K562 (cell line): Measurements from ENCODE around the gene POU2AF2. TPM values are rescaled to one million over a fixed set of nuclear protein-coding genes. Genes with fewer than 3 reads are reported as not detected.

Experiments used
- ATAC-seq: fragments of 200-7000 bp; cut with Tn5 transposase; 3 replicates; pipeline ENCODE4 v1.9.1; 2020; ENCODE audit warnings: moderate library complexity
- BruUV-seq: library from RNA; stranded (reverse); fragments of 400-500 nt; replicated peaks from 2 replicates; lab custom pipeline; 2021; lab: Mats Ljungman, UMichigan
- CTCF ChIA-PET: fragments of 300-600 bp; formaldehyde crosslinking; extraction: SDS; loops from one replicate; lab custom pipeline; 2021; ENCODE audit warnings: low intra/inter-chr PET ratio; lab: Yijun Ruan, JAX
- POLR2A ChIA-PET: fragments of 300-600, 350-650 bp; sonication (Branson Sonifier 250); formaldehyde crosslinking; extraction: SDS; loops from one replicate; lab custom pipeline; 2021; ENCODE audit warnings: antibody characterized with exemption, inconsistent platforms; lab: Yijun Ruan, JAX
- DNase-seq, 4 experiments: peaks; one replicate each; pipeline versions ENCODE4 v3.0.0 to v3.0.0-alpha.2; 2011 to 2018; ENCODE audit warnings: low spot score in 3 of 4, mixed read lengths in 3 of 4; ENCODE audit errors: extremely low read depth in 1 of 4
- FAIRE-seq: peaks from 2 replicates; lab custom pipeline; 2011; peaks lifted over from hg19 to GRCh38; lab: Jason Lieb, UNC
- H2AFZ ChIP-seq: 2 replicates; pipeline ENCODE4 v1.6.0; 2011; ENCODE audit warnings: low read depth, low read length, control low read depth, inconsistent platforms
- H3K27ac ChIP-seq: fragments of 200-600 bp; 3 replicates; pipeline ENCODE4 v1.8.0; 2011; ENCODE audit warnings: low read depth, mild to moderate bottlenecking, control low read depth, inconsistent platforms, low read length, moderate library complexity, mixed read lengths; ENCODE audit errors: extremely low read depth
- H3K27me3 ChIP-seq, 2 experiments: fragments of 300-600 bp in 1 of 2; 2 replicates in 1 of 2; 3 replicates in 1 of 2; pipeline versions ENCODE4 v1.6.0 to v1.8.0; 2011; ENCODE audit warnings: inconsistent platforms in 2 of 2, low read length in 2 of 2, mild to moderate bottlenecking in 1 of 2, mixed read lengths in 1 of 2, moderate library complexity in 1 of 2; ENCODE audit not compliant: control insufficient read depth in 2 of 2, insufficient read depth in 2 of 2
- H3K36me3 ChIP-seq: fragments of 300-600 bp; 3 replicates; pipeline ENCODE4 v1.8.0; 2011; ENCODE audit warnings: mild to moderate bottlenecking, low read length, inconsistent platforms; ENCODE audit not compliant: control insufficient read depth, insufficient read depth
- H3K4me1 ChIP-seq, 2 experiments: fragments of 200-600 bp in 1 of 2; replicated peaks in 1 of 2; 2 replicates in 1 of 2; 3 replicates in 1 of 2; pipeline versions ENCODE4 v1.5.1 to v1.8.0; 2011; ENCODE audit warnings: inconsistent platforms in 2 of 2, low read length in 2 of 2, mild to moderate bottlenecking in 1 of 2, mixed read lengths in 1 of 2, moderate library complexity in 1 of 2; ENCODE audit not compliant: control insufficient read depth in 2 of 2, insufficient read depth in 2 of 2
- H3K4me2 ChIP-seq: 2 replicates; pipeline ENCODE4 v1.6.1; 2011; ENCODE audit warnings: low read length, control low read depth, inconsistent platforms, mixed read lengths; ENCODE audit not compliant: insufficient read depth
- H3K4me3 ChIP-seq: fragments of 200-600 bp; sonication (generic), shearing (Covaris generic); 2 replicates; pipeline ENCODE4 v1.5.1; 2016; ENCODE audit warnings: control low read depth, inconsistent platforms
- H3K79me2 ChIP-seq: fragments of 200-600 bp; 3 replicates; pipeline ENCODE4 v1.8.0; 2011; ENCODE audit warnings: low read length, inconsistent platforms; ENCODE audit not compliant: control insufficient read depth, insufficient read depth
- H3K9ac ChIP-seq, 2 experiments: 2 replicates each; pipeline versions ENCODE4 v1.6.0 to v1.6.1; 2011; ENCODE audit warnings: low read depth in 2 of 2, low read length in 2 of 2, control low read depth in 1 of 2, inconsistent platforms in 1 of 2, mild to moderate bottlenecking in 1 of 2, mixed read lengths in 1 of 2; ENCODE audit not compliant: insufficient read depth in 1 of 2
- H3K9me1 ChIP-seq: one replicate; pipeline ENCODE4 v1.6.0; 2011; ENCODE audit warnings: inconsistent platforms, mild to moderate bottlenecking, low read length, moderate library complexity; ENCODE audit not compliant: control insufficient read depth, insufficient read depth
- H3K9me3 ChIP-seq: replicated peaks from 2 replicates; pipeline ENCODE4 v1.5.1; 2011; ENCODE audit warnings: low read depth, low read length, inconsistent platforms; ENCODE audit not compliant: control insufficient read depth, insufficient read depth
- H4K20me1 ChIP-seq: replicated peaks from 2 replicates; pipeline ENCODE4 v1.6.1; 2011; ENCODE audit warnings: low read length, inconsistent platforms, mixed read lengths; ENCODE audit not compliant: control insufficient read depth, insufficient read depth
- CBX5 ChIP-seq: IDR thresholded peaks from 2 replicates; pipeline ENCODE4 v1.6.1; 2014; ENCODE audit warnings: low read depth, borderline replicate concordance
- CREBBP ChIP-seq: IDR thresholded peaks from one replicate; pipeline ENCODE4 v1.6.1; 2012; ENCODE audit warnings: low read depth, mild to moderate bottlenecking, control low read depth, inconsistent platforms, low read length
- EWSR1 ChIP-seq: fragments of 450-650 bp; IDR thresholded peaks from 2 replicates; pipeline ENCODE4 v1.6.1; 2018; ENCODE audit warnings: borderline replicate concordance, mild to moderate bottlenecking, low read depth, moderate library complexity; ENCODE audit not compliant: partially characterized antibody
- HCFC1 ChIP-seq: IDR thresholded peaks from 2 replicates; pipeline ENCODE4 v1.6.1; 2012; ENCODE audit warnings: low read depth, low read length, improper control_type of control experiment
- KLF1 ChIP-seq: fragments of 450-650 bp; IDR thresholded peaks from 2 replicates; pipeline ENCODE4 v1.6.1; 2016; ENCODE audit warnings: missing genetic modification characterization, missing compliant biosample characterization
- MAFF ChIP-seq: IDR thresholded peaks from 2 replicates; pipeline ENCODE4 v1.6.1; 2012; ENCODE audit warnings: low read length, improper control_type of control experiment
- MCM3 ChIP-seq: fragments of 450-650 bp; IDR thresholded peaks from 2 replicates; pipeline ENCODE4 v1.6.1; 2016
- MTF1 ChIP-seq: fragments of 250-450 bp; sonication (Bioruptor Pico); IDR thresholded peaks from 2 replicates; pipeline ENCODE4 v1.9.0; 2021; ENCODE audit warnings: moderate library complexity, mild to moderate bottlenecking, inconsistent platforms, borderline replicate concordance
- NONO ChIP-seq, 2 experiments: fragments of 200-400 bp in 1 of 2; fragments of 450-650 bp in 1 of 2; formaldehyde crosslinking in 1 of 2; IDR thresholded peaks; 2 replicates each; pipeline ENCODE4 v1.6.1; 2017; ENCODE audit warnings: low read depth in 2 of 2, mild to moderate bottlenecking in 2 of 2, moderate library complexity in 2 of 2, low read length in 1 of 2
- RBM17 ChIP-seq: fragments of 200-400 bp; formaldehyde crosslinking; IDR thresholded peaks from 2 replicates; pipeline ENCODE4 v1.6.1; 2017; ENCODE audit warnings: low read depth, mild to moderate bottlenecking, low read length, borderline replicate concordance
- ZNF121 ChIP-seq: sonication (generic); formaldehyde crosslinking; conservative IDR thresholded peaks from 2 replicates; pipeline ENCODE4 v1.8.0; 2022; ENCODE audit warnings: missing genetic modification reagents
- WGBS: fragments of 100-300 bp; shearing (Covaris generic); methylation state at CpG from one replicate; pipeline ENCODE4 v1.1.6; 2016; ENCODE audit warnings: low coverage, mixed read lengths; ENCODE audit not compliant: insufficient coverage; ENCODE audit errors: missing lambda C conversion rate; 5-methylcytosine and 5-hydroxymethylcytosine counted together
- in situ Hi-C: fragments of 300-500 bp; cut with MboI; formaldehyde crosslinking; loops from 4 replicates; pipeline ENCODE4 v1.15.0; 2018; ENCODE audit warnings: inconsistent platforms, mixed read lengths
- intact Hi-C: fragments of 100-400 bp; cut with micrococcal nuclease; formaldehyde crosslinking; loops from 2 replicates; pipeline ENCODE4 v1.14.2; 2022
- polyA plus RNA-seq, 8 experiments: library from polyadenylated mRNA; depleted of rRNA in 4 of 8; stranded (reverse) in 5 of 8; unstranded in 3 of 8; fragments of >200 nt; fragmentation: Nextera tagmentation in 2 of 8; fragmentation: Illumina TruSeq in 1 of 8; extraction: Ambion mirVana in 2 of 8; extraction: Trizol in 1 of 8; gene quantifications; 2 replicates each; pipeline versions ENCODE4 v1.2.1 to v1.2.3, GENCODE V29; 2011 to 2014; ENCODE audit warnings: inconsistent platforms in 1 of 8, missing spikeins in 1 of 8
- total RNA-seq, 7 experiments: library from RNA; depleted of rRNA in 6 of 7; stranded (reverse); fragments of >200 nt in 6 of 7; fragmentation: Illumina TruSeq in 2 of 7; extraction: Trizol in 2 of 7; gene quantifications; 2 replicates each; pipeline versions ENCODE4 v1.2.1 to v1.2.3, GENCODE V29; 2011 to 2021; ENCODE audit warnings: low replicate concordance in 1 of 7
- TF ChIP-seq, protein P1 (sequence below): sonication (generic); formaldehyde crosslinking; IDR thresholded peaks from 2 replicates; pipeline ENCODE4 v1.8.1; 2023; ENCODE audit warnings: missing genetic modification reagents, mild to moderate bottlenecking, borderline replicate concordance
- TF ChIP-seq, protein P2 (sequence below): fragments of 450-650 bp; formaldehyde crosslinking; IDR thresholded peaks from 2 replicates; pipeline ENCODE4 v1.4.0; 2022; ENCODE audit warnings: mild to moderate bottlenecking, moderate library complexity
- TF ChIP-seq, protein P3 (sequence below): sonication (generic); formaldehyde crosslinking; IDR thresholded peaks from 2 replicates; pipeline ENCODE4 v1.8.1; 2023; ENCODE audit warnings: mild to moderate bottlenecking, missing genetic modification reagents

POU2AF2 gene
- total and polyA plus RNA-seq, 9 of the 15 experiments (the other 6 are each of a cell fraction or from before 2014, with no cell fraction given) = not detected

DNA sequence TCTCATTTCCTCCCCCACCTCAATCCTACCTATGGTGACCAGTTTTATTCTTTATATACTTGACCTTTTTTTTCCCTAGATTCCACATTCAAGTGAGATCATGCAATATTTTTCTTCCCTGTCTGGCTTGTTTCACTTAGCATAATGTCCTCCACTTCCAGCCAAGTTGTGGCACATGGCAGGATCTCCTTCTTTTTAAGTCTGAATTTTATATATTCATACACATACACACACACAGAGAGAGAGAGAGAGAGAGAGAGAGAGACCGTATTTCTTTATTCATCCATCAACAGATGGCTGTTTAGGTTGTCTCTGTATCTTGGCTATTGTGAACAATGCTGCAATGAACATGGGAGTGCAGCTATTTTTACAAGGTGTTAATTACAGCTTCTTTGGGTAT lies 1.4 kb downstream of the POU2AF2 start:
- H3K27me3 ChIP-seq = no peaks in the 10 kb centered on the region
- BruUV-seq = no TSS peak
- H3K9ac ChIP-seq = no peak overlapping the region
- POLR2A ChIA-PET = no interaction called here
- ATAC-seq = no peak
- H2AFZ ChIP-seq = no peak overlapping the region
- H3K4me1 ChIP-seq = no peaks in the 10 kb centered on the region
- in situ Hi-C loops = loop anchor here (25.0 kb wide), 1 partner anchor 1060 kb away; no protein-coding TSS in a partner anchor
- H3K9me3 ChIP-seq = no peaks in the 10 kb centered on the region
- H3K27ac ChIP-seq = no peak overlapping the region
- intact Hi-C loops = no loop called here
- no peaks in the 10 kb centered on the region for H3K79me2 ChIP-seq
- H3K36me3 ChIP-seq = no peaks in the 10 kb centered on the region
- WGBS = 0% methylated on average over 1 of the region's 1 CpG
- DNase-seq = no peak
- no peaks in the 10 kb centered on the region for H4K20me1 ChIP-seq
- no peak for FAIRE-seq
- no peak overlapping the region for H3K4me3 ChIP-seq
- CTCF ChIA-PET = no interaction called here
- H3K9me1 ChIP-seq = no peaks in the 10 kb centered on the region
- H3K4me2 ChIP-seq = no peak overlapping the region
- TF ChIP-seq, protein P1, sequence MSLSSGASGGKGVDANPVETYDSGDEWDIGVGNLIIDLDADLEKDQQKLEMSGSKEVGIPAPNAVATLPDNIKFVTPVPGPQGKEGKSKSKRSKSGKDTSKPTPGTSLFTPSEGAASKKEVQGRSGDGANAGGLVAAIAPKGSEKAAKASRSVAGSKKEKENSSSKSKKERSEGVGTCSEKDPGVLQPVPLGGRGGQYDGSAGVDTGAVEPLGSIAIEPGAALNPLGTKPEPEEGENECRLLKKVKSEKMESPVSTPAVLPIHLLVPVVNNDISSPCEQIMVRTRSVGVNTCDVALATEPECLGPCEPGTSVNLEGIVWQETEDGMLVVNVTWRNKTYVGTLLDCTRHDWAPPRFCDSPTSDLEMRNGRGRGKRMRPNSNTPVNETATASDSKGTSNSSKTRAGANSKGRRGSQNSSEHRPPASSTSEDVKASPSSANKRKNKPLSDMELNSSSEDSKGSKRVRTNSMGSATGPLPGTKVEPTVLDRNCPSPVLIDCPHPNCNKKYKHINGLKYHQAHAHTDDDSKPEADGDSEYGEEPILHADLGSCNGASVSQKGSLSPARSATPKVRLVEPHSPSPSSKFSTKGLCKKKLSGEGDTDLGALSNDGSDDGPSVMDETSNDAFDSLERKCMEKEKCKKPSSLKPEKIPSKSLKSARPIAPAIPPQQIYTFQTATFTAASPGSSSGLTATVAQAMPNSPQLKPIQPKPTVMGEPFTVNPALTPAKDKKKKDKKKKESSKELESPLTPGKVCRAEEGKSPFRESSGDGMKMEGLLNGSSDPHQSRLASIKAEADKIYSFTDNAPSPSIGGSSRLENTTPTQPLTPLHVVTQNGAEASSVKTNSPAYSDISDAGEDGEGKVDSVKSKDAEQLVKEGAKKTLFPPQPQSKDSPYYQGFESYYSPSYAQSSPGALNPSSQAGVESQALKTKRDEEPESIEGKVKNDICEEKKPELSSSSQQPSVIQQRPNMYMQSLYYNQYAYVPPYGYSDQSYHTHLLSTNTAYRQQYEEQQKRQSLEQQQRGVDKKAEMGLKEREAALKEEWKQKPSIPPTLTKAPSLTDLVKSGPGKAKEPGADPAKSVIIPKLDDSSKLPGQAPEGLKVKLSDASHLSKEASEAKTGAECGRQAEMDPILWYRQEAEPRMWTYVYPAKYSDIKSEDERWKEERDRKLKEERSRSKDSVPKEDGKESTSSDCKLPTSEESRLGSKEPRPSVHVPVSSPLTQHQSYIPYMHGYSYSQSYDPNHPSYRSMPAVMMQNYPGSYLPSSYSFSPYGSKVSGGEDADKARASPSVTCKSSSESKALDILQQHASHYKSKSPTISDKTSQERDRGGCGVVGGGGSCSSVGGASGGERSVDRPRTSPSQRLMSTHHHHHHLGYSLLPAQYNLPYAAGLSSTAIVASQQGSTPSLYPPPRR (CRISPR knock-in tag) = no peak
- TF ChIP-seq CREBBP (no peak), MTF1 (CRISPR knock-in tag) (no peak), MAFF (no peak), RBM17 (no peak), NONO (IDR thresholded peaks at IDR 0.05; ENCODE audit: low read depth in 2 of 2, low read length in 1 of 2) (no peak), ZNF121 (no peak), MCM3 (no peak), CBX5 (no peak), KLF1 (tag) (no peak), HCFC1 (no peak), EWSR1 (no peak)
- TF ChIP-seq, protein P2, sequence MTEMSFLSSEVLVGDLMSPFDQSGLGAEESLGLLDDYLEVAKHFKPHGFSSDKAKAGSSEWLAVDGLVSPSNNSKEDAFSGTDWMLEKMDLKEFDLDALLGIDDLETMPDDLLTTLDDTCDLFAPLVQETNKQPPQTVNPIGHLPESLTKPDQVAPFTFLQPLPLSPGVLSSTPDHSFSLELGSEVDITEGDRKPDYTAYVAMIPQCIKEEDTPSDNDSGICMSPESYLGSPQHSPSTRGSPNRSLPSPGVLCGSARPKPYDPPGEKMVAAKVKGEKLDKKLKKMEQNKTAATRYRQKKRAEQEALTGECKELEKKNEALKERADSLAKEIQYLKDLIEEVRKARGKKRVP (CRISPR knock-in tag) = no peak
- TF ChIP-seq, protein P3, sequence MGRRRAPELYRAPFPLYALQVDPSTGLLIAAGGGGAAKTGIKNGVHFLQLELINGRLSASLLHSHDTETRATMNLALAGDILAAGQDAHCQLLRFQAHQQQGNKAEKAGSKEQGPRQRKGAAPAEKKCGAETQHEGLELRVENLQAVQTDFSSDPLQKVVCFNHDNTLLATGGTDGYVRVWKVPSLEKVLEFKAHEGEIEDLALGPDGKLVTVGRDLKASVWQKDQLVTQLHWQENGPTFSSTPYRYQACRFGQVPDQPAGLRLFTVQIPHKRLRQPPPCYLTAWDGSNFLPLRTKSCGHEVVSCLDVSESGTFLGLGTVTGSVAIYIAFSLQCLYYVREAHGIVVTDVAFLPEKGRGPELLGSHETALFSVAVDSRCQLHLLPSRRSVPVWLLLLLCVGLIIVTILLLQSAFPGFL (CRISPR knock-in tag) = no peak
